Fibroblast of lung (primary cell): ENCODE measurements around the gene INTS15.

Source experiments
- CTCF ChIP-seq, 2 donors: IDR thresholded peaks in 1 of 2; conservative IDR thresholded peaks in 1 of 2; 1 replicate in 1 of 2; 2 replicates in 1 of 2; pipeline ENCODE4 v1.5.1; 2011 to 2012; ENCODE audit warnings: low read length in 2 of 2, control low read depth in 1 of 2, inconsistent platforms in 1 of 2, low read depth in 1 of 2, mild to moderate bottlenecking in 1 of 2
- EZH2 ChIP-seq: IDR thresholded peaks from 2 replicates; pipeline ENCODE4 v1.5.1; 2012; ENCODE audit warnings: low read length, control low read depth, mild to moderate bottlenecking; ENCODE audit errors: missing control alignments

GRCh38 chr7:6648815-6649104 lies 58.9 kb downstream of the INTS15 start:
- TF ChIP-seq CTCF (conservative IDR thresholded peaks at IDR 0.05 in 1 of 2, IDR thresholded peaks at IDR 0.05 in 1 of 2; ENCODE audit: low read depth in 1 of 2, low read length in 2 of 2) (no peak), EZH2 (no peak)
